ENCODE measurements around the gene IGFBP2.

GRCh38 chr2:216671081-216671411, 37.8 kb downstream of the IGFBP2 start:
- TF ChIP-seq CTCF (conservative IDR thresholded peaks at IDR 0.05) (no peak), ZFX (IDR thresholded peaks at IDR 0.05) (no peak)
